MM.1S (cell line): ENCODE data around the gene PRKAB2.

ENCODE experiments used
- DNase-seq: peaks from one replicate; pipeline ENCODE4 v3.0.0-alpha.2; 2015
- H2AFZ ChIP-seq: fragments of 300-600 bp; sonication (generic); 2 replicates; pipeline ENCODE4 v1.6.0; 2016; ENCODE audit warnings: antibody characterized with exemption, low read length
- H3F3A ChIP-seq: fragments of 300-600 bp; sonication (generic); 2 replicates; pipeline ENCODE4 v1.6.1; 2016; ENCODE audit warnings: mild to moderate bottlenecking, antibody characterized with exemption, low read length, moderate library complexity, mixed read lengths; ENCODE audit not compliant: insufficient read depth
- H3K27ac ChIP-seq: fragments of 300-600 bp; sonication (generic); 2 replicates; pipeline ENCODE4 v1.5.1; 2016; ENCODE audit warnings: mild to moderate bottlenecking, low read length
- H3K27me3 ChIP-seq: fragments of 300-600 bp; sonication (generic); replicated peaks from 2 replicates; pipeline ENCODE4 v1.6.0; 2016; ENCODE audit warnings: low read length; ENCODE audit not compliant: insufficient read depth
- H3K36me3 ChIP-seq: fragments of 300-600 bp; sonication (generic); replicated peaks from 2 replicates; pipeline ENCODE4 v1.6.1; 2016; ENCODE audit warnings: mild to moderate bottlenecking, low read length, mixed read lengths; ENCODE audit not compliant: insufficient read depth
- H3K4me1 ChIP-seq: fragments of 300-600 bp; sonication (generic); 2 replicates; pipeline ENCODE4 v1.6.1; 2016; ENCODE audit warnings: low read length, mixed read lengths
- H3K4me2 ChIP-seq: fragments of 300-600 bp; sonication (generic); 2 replicates; pipeline ENCODE4 v1.6.0; 2016; ENCODE audit warnings: low read depth, low read length
- H3K4me3 ChIP-seq: fragments of 300-600 bp; sonication (generic); 2 replicates; pipeline ENCODE4 v1.5.1; 2016; ENCODE audit warnings: low read length, mixed read lengths
- H3K79me2 ChIP-seq: fragments of 300-600 bp; sonication (generic); 2 replicates; pipeline ENCODE4 v1.6.1; 2016; ENCODE audit warnings: mixed run types, low read length, mixed read lengths
- H3K9ac ChIP-seq: fragments of 300-600 bp; sonication (generic); 2 replicates; pipeline ENCODE4 v1.6.1; 2016; ENCODE audit warnings: low read length, mixed read lengths
- H3K9me2 ChIP-seq: fragments of 300-600 bp; sonication (generic); replicated peaks from 2 replicates; pipeline ENCODE4 v1.6.1; 2016; ENCODE audit warnings: mild to moderate bottlenecking, low read length, mixed read lengths; ENCODE audit not compliant: insufficient read depth
- H3K9me3 ChIP-seq: fragments of 300-600 bp; sonication (generic); replicated peaks from 2 replicates; pipeline ENCODE4 v1.6.1; 2016; ENCODE audit warnings: mild to moderate bottlenecking, low read length, mixed read lengths; ENCODE audit not compliant: insufficient read depth
- H4K20me1 ChIP-seq: fragments of 300-600 bp; sonication (generic); 2 replicates; pipeline ENCODE4 v1.6.1; 2016; ENCODE audit warnings: mild to moderate bottlenecking, low read length, moderate library complexity, mixed read lengths; ENCODE audit not compliant: insufficient read depth
- CTCF ChIP-seq: fragments of 300-600 bp; sonication (generic); IDR thresholded peaks from 2 replicates; pipeline ENCODE4 v1.5.1; 2016; ENCODE audit warnings: antibody characterized with exemption, low read length, mixed read lengths
- EZH2 ChIP-seq: fragments of 300-600 bp; sonication (generic); optimal IDR thresholded peaks from 2 replicates; pipeline ENCODE3; 2017; ENCODE audit warnings: low read depth, mild to moderate bottlenecking, antibody characterized with exemption, low read length, mixed read lengths
- EZH2phosphoT487 ChIP-seq: fragments of 300-600 bp; sonication (generic); IDR thresholded peaks from 2 replicates; pipeline ENCODE4 v1.6.1; 2018; ENCODE audit warnings: antibody characterized with exemption, low read length

PRKAB2 gene

GRCh38 chr1:147172168-147173016 lies at the start of gene PRKAB2:
PRKAB2 (minus strand) TSS chr1:147172470; CDS start chr1:147172144, 326 bp downstream.
- Histone ChIP-seq H3K36me3 (no peaks in the 10 kb centered on the region), H3K4me1 (peaks cover 15% of the 10 kb centered on the region), H2AFZ (peak within 1 kb of the TSS; percentile 98), H4K20me1 (no peaks in the 10 kb centered on the region), H3K4me2 (peak within 1 kb of the TSS; percentile 87), H3K79me2 (peaks cover 34% of the 10 kb centered on the region), H3K9ac (peak within 1 kb of the TSS; percentile 72), H3K27me3 (no peaks in the 10 kb centered on the region), H3K27ac (peak within 1 kb of the TSS; percentile 79), H3K9me2 (no peaks in the 10 kb centered on the region), H3F3A (peaks cover 16% of the 10 kb centered on the region), H3K4me3 (peak within 1 kb of the TSS; percentile 91), H3K9me3 (no peaks in the 10 kb centered on the region)
- TF ChIP-seq EZH2phosphoT487 (no peak), CTCF (peak; percentile 96)
- DNase-seq, result peak; percentile 97

GRCh38 chr1:147218606-147219005 lies 46.3 kb upstream of the PRKAB2 start:
- Histone ChIP-seq H4K20me1 (no peaks in the 10 kb centered on the region), H3K9me2 (no peaks in the 10 kb centered on the region), H3K9me3 (no peaks in the 10 kb centered on the region), H3K4me1 (no peaks in the 10 kb centered on the region), H3K79me2 (no peaks in the 10 kb centered on the region), H3K27ac (no peak overlapping the region), H3K9ac (no peak overlapping the region), H3K4me2 (no peak overlapping the region), H3K36me3 (no peaks in the 10 kb centered on the region), H3K4me3 (no peak overlapping the region), H3K27me3 (no peaks in the 10 kb centered on the region), H3F3A (no peaks in the 10 kb centered on the region), H2AFZ (no peak overlapping the region)
- no peak for DNase-seq
- TF ChIP-seq EZH2phosphoT487 (no peak), EZH2 (no peak), CTCF (no peak)

DNA sequence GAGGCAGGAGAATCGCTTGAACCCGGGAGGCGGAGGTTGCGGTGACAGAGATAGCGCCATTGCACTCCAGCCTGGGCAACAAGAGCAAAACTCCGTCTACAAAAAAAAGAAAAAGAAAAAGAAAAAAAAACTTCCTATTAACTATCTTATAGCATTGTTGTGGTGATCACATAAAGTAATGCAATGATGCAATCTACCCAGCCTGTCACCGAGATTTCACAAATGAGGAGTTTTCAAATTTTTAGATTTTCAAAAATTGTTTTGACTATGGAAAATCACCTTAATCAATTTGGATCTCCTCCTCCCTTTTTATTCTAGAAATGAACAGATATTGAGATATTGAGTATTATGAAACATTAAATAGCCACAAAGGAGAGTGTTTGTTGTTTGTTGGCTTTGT lies 44.9 kb upstream of the PRKAB2 start:
- Histone ChIP-seq H3K27ac (no peak overlapping the region), H3K9ac (no peak overlapping the region), H3K36me3 (no peaks in the 10 kb centered on the region), H3K9me3 (no peaks in the 10 kb centered on the region), H3K9me2 (no peaks in the 10 kb centered on the region), H3K27me3 (no peaks in the 10 kb centered on the region), H3K4me1 (no peaks in the 10 kb centered on the region), H3K4me3 (no peak overlapping the region), H4K20me1 (no peaks in the 10 kb centered on the region), H3K79me2 (no peaks in the 10 kb centered on the region), H3F3A (no peaks in the 10 kb centered on the region), H2AFZ (no peak overlapping the region), H3K4me2 (no peak overlapping the region)
- TF ChIP-seq EZH2phosphoT487 (no peak), EZH2 (no peak), CTCF (no peak)
- no peak for DNase-seq
